ENCODE data around the gene CD300LG.
"Not testable (repeated sequence)": the region's sequence is repeated elsewhere in the genome, so short reads cannot be mapped to it uniquely, and the experiment has no call there.

The CD300LG gene

DNA sequence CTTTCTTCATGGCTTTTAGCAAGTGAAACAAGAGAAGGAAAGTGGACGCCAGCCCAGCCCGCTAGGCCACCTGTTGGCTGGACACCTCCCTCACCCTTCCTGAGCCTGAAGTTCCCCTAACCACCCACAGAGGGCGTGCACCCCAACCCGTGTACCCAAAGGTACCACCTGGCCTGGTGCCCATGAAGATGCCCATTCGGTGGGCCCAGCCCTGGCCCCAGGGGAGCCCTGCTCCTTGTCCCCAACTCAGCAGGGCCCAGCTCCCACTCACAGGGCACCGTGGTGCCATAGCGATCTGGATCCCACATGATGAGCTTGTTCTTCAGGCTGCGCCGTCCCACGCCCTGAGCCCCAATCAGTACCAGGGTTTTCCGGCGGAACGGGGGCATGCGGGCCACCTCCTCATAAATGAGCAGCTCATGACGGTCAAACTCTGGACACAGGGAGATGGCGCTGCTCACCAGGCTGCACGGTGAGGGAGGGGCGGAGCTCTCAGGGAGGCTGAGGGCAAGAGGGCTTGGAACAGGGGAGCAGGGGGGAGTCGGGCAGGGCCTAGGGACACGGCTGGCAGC is 33.5 kb downstream of the CD300LG start:
- DNase-seq: peak; percentile 25

DNA sequence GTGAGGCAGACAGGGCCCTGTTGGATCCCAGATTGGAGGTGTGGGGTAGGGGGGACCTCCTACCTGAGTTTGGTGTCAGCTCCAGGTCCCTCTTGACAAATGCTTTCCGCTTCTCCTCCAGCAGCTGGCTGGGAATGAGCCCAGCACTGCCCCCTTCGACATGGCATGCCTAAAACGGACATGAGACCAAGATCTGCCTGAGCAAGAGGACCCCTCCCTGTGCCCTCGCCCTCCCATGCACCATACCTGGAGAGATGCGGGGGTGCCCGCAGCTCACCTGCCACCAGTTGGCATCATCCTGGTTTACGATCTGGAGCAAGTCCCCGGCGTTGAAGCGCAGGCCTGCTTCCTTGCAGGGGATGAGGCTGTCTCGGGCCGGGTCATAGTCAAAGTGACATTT is 34.2 kb downstream of the CD300LG start:
- no peak for DNase-seq

DNA sequence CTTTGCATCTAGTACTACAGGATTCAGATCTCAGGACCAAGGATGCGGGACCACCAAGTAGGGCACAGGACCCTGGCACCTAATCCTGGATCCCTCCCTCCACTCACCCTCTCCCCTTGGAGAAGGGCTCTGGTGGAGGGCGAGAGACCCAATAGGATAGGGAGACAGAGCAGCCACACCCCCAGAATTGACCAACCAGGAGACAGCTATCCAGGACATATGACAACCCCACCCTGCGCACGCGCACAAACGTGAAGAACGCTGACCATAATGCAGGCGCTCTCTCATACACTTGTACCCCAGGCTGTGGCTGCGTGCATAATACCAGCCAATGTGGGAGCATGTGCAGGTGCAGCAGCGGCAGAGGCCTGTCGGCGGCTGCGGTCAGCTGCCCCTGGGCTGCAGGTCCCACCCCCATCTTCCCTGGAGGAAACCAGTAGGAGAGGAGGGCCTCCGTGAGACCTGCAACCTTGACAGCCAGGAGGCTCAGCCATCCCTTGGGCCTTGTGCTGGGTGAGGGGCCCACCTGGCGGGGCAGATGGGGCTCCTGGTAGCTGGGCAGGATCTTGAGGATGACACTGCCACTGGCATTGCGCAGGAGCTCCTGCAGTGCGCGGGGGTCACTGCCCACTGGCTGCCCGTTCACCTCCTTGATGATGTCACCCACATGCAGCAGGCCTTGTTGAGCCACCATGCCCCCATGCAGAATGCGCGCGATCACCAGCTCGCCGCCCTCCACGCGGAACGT is 35.0 kb downstream of the CD300LG start:
- no peak for DNase-seq

DNA sequence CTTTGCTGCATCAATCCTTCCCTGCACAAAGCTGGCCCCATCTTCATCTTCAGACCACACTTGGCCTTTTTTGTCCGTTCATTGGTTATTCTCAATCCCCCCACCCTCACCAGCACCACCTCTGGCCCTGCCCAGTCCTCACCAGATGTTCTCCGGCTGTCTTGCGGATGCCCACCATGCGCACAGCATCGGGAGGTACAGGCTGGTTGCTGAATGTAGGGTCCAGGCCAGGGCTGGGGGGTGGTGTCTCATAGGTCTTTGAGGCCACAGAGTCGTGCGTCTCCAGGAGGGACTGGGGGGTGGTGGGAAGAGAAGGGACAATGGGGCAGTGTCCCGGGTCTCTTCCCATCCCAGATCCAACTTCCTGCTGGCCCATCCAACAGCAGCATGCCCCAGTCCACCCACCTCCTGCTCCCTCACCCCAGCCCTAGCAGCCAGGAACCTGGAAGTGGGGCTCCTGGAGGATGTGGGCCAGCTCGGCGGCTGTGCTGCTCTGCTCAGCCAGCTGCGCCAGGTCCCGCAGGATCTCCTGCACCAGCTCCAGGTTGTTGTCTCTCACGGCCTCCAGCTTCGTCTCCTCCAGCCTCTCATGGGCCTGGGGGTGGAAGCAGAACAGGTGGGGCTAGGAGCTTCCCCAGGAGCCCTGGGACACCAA is 35.9 kb downstream of the CD300LG start:
- DNase-seq: no peak

DNA sequence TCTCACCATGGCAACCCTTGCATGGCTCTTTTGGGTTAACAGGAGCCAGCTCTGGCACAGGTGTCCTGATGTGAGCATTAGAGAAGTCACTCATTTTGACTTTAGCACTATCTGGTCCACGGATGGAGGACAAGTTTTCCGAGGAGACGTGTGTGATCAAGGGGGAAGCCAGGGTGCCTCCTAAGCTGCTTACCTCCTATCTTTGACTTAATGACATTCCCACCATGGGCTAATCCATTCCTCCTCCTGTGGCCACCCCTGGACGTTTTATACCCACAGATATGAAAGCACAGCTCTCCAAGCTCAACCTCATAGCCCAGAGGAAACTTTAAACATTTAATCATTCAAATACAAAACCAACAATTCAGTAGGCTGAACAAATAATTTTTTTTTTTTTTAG is 41.6 kb downstream of the CD300LG start:
- no peak for DNase-seq

DNA sequence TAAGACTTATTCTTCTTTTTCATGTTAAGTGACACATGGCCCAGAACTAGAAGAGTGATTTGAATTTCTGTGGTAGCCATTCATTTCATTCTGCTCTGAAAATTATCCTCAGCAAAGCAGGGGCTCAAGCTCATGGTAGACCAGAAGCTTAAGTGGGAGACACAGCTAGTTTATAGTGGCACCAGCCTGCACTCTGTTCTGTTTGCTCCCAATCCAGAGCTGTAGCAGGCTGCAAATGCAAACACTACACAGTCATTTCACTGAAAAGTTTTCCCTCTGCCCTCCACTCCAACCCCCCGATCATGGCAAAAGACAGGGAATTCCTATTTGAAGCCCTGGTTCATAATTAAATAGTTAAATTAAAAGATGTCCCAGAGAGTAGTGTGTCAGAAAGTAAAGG is 43.3 kb downstream of the CD300LG start:
- DNase-seq: no peak

DNA sequence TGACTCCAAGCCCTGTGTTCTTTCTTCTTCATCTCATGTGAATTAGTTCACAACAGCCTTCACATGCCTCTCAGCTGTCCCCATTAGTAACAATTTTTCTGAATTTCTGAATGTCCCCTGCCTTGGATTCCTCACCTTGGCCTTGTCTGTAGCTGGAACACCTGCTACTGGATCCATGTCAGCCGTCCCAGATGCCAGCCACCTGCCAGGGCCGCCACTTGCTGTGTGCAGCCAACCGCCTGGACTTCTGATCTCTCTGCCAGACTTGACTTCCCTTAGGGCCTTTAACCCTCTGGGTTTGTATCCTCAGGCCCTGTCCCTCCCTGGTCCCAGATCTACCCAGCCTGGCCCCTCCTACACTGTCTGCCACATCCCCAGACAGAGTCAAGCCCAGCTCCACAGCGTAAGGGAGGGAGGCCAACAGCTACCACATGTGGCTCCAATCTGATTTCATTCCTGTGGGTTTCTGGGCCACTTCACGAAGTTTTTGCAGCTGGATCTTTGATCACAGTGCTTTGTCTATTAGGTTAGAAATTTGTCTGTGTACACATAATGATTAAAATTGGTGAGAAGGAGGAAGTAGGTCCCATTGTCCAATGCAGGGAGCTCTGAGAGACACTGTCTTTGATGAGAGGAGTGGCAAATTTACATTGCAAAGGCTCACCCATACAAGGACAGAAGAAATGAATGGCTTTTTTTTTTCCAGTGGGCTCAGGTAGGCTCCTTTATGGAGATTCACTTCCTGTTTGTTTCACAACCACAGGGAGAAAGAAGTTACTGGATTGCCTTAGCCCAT is 45.1 kb downstream of the CD300LG start:
- DNase-seq: no peak

DNA sequence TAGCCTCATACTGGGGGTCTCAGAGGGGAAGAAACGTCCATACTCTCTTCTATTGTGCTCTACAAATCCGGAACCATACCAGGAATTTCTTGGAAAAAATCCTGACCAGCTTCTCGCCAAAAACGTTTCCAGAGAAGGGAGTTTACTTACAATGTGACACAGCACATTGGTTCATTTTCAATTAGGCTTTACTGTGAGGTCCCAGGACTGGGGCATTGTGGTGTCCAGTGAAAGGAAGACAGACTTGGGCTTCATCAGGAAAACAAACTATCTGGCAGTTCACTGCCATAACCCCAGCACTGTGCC is 45.6 kb downstream of the CD300LG start:
- no peak for DNase-seq

DNA sequence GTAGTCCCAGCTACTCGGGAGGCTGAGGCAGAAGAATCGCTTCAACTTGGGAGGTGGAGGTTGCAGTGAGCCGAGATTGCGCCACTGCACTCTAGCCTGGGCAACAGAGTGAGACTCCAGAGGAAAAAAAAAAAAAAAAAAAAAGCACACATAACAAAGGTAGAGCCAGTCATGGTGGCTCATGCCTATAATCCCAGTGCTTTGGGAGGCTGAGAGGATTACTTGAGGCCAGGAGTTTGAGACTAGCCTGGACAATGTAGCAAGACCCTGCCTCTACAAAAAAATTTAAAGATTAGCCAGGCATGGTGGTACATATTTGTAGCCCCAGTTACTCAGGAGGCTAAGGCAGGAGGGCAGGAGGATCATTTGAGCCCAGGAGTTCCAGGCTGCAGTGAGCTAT is 47.5 kb downstream of the CD300LG start:
- not testable (repeated sequence) for DNase-seq

DNA sequence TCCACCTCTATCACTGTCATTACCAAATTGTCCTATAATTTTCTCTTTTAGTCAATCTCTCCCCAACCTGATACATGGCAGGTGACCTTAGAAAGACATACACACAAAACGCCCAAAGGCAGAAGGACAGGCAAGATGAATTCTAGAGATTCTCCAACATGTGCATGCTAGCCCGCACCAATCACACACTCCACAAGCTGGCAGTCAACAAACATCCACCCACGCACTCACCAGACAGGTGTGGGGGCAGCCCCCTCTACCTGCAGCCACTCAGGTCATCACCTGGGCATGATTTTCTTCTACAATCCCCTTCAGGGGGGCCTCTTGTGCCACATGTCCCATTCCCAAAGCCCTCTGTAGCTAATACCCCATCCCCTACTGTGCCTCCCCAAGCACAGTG is 50.9 kb downstream of the CD300LG start:
- no peak for DNase-seq

DNA sequence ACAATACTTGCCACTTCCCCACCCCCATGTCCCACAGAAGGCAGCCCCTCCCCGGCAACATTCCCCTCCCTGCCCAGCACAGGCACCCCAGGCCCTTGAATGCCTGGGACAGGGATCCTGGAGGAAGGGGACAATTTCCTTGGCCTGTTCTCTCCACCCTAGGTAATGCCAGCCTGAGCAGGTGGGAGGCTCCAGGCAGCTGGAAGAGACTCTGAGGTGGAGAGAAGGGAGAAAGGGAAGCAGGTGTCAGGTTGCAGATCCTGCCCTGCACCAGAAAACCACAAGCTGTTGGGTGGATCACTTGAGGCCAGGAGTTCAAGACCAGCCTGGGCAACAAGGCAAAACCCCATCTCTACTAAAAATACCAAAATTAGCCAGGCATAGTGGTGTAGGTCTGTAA is 51.5 kb downstream of the CD300LG start:
- DNase-seq: no peak

DNA sequence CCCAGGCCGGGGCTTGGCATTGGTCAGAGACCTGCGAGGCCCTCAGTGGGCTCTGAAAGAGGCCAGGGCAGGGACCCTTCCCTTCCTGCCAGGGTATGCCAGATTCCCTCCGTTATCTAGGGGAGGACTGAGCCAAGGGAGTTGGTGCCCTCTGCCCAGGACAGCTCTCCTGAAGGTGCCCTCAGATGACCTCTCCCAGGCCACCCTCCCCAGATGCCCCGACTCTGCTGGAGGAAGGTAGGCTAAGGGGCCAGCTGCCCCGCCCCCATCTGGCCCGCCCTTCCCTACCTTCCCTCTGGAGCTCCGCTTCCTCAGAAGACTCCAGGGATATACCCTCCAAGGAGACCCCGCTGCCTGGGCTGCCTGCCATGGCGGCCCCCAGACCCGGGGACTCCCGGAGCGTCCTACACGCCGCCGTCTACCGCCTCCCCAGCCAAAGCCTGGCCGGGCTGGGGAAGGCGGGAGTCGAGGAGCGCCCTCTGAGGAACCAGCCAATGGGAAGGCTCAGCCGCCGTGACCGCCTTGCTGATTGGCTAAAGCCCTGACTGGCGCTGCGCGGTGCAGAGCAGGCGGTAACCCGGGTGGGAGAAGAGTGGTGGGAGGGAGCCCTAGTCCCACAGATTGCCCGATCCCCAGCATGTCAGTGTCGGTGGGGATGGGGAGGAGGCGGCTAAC is 53.3 kb downstream of the CD300LG start:
- peak; percentile 88 for DNase-seq

DNA sequence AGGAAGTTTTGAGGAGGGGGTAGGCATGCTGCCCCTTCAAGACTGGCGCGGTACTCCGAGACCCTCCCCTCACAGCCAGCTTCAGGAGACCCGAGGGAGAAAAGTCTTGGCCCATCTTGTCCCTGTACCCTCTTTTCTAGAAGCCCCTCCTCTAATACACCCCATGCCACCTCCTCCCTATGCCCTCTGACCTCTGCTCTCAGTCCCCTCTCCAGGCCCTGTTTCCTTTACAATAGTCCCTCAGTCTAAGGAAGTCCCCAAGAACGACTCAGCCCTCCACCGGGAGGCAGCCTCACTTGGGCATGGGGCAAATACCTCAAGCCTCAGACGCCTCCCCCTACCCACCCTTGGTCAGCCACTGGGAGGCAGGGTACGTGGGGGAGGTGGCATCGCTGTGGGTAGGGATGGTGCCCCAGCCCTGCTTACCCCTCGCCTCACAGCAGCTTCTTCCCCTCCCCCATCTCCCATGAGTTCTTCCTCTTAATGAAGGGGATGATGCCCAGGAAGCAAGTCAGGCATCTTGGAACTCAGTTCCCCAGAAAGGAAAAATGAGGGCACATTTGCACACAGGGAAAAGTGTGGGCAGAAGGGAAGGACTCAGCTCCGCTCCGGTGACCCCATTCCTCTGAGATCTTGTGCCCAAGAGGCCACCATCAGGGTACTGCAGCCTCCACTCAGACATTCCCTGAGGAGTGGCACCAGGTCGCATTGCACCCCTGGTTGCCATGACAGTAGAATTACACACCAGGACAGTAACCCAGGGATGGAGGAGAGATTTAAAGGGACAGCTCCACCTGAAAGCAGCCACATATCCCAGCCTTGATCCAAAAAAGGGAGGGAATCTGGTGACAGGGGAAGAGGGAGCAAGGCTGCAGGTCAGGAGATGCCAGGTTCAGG is 54.1 kb downstream of the CD300LG start:
- DNase-seq: no peak

DNA sequence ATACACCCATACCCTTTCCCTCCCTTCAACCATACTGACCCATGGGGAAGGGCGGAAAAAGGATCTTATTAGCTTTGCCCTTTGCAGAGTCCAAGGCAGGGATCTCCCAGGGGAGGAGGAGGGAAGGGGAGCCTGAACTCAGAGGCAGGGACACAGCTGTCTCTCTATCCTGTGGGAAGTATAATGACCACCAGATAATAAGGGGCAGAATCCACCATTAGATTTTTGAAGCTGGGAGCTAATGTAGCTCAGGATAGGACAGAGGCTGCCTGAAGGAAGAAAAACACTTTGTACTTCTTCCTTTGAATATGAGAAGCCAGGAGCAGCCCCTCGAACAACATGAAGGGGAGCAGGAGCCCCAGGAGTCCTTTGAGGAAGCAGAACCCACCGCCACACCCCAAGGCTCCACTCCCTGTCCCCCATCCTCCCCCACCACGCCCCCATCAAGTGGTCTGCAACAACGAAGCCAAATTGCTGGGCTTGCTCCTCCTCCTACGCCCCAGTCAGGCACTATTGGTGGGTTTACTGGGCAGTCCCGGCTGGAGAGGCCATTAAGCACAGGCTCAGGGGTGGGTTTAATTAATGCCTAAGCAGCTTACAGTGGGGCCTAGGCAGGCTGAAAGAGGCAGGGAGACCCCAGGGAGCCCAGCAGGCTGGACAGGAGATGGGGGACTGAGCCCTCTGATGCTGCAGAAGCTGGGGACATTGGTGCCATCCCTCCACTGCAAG is 55.0 kb downstream of the CD300LG start:
- DNase-seq: no peak

DNA sequence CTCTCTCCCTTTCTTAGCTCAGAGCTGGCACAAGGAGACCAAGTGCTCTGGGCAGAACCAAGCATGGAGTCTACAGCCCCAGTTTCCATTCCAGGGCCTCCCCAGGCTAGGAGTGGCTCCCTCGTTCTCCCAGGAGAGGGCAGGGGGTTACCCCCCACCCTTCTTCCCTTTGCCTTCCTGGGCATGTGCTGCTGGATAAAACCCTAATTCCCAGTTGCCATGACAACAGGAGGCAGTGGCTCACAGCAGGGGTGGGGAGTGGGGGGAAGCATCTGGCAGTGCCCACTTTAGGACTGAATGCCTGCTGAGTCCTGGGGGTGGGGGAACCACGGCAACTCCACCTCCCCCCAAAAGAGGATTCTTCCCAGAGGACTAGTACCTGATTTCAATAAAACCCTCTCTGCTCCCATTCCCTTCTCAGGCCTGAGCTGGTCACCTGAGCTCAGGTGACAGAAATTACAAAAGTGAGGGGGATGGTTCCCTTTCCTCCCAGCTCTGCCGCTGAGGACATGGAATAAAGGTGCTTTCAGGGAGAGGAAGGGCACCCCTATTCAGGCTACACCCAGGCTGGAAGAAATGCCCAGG is 58.5 kb downstream of the CD300LG start:
- peak; percentile 46 for DNase-seq

DNA sequence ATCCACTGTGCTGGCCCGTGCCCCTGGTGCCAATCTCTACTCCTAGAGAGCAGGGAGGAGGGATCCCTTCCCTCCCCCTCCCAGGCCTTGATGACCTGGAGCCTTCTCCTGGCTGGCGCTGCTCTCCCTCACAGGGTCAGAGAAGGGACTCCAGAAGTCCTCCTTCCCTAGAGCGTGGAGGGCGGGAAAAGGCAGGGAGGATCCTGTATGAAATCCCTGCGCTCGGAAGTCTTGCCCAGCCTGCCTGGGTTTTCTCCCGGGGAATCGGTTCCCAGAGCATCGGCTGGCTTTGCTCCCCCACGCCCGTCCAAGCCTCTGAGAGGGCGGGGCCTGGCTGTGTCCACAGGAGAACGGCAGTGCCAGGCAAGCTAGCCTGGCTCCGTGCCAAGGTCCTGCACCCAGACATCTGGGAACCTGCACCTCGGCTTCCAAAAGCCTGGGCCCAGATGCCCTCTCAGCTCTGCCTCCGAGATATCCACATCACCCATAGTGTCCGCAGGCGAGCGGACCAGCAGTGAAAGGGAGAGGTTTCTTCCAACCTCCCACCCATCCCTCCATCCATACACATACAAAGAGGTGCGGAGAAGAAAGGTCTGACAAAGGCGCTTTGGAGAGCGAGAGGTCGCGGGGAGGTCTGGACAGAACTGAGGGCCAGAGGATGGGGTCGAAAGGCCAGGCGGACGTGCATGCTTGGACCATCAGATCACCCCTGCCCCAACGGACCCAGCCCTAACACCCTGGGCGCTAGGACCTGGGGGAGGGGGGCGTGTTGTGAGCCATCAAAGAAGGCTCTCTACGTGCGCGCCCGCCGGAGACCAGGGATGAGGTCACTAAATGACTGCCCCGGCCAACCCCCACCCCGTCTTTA is 59.2 kb downstream of the CD300LG start:
- DNase-seq: peak; percentile 56

DNA sequence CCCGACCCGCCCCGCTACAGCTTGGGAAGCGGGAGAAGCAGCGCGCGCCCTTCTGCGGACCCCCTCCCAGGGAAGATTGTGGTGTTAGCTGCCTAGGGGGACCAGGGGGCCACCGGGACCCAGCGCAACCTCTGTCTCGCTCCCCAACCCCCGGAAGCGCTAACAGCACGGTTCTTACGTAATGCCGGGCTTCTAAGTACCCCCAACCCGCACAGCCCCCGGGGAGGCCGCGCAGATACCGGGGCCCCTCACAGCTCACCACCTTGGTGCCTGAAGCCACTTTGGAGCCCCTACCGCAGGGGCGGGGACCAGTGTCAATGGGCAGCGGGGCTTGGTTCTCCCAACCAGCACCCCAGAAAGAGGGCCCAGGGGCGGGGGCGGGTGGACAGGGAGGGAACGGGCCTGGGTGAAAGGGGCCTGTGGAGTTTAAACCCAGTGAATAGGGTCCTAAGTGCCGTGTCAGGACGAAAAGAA is 60.0 kb downstream of the CD300LG start:
- DNase-seq: no peak

DNA sequence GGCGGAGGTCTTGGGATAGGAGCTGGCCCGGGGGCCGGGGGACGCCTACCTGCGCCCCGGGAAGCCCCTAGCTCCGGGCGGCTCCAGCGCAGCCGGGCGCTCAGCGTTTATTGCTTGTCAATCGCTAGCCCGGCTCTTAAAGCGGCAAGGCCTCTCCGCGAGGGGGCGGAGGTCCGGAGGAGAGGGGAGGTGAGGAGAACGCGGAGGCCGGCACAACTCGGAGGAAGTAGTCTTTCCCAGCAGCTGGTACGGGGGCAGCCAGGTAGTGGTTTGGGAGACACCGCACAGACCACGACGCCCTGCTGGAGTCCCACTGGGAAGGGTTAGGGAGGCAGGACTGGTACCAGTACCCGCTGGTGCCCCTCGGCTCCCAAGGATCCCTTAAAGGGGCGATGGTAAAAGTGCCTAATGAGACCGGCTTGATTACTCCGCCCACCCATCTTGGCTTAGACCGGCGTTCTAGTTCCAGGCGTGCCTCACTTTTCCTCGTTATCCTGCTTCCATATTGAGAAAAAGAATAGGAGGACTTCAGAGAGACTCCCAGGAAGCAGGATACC is 60.5 kb downstream of the CD300LG start, which contains the start of gene MPP2:
MPP2 (minus strand) TSS at position 112 of the 557 bp plus-strand sequence. CDS start 3,076 bp downstream, outside the sequence.
- peak; percentile 57 for DNase-seq

DNA sequence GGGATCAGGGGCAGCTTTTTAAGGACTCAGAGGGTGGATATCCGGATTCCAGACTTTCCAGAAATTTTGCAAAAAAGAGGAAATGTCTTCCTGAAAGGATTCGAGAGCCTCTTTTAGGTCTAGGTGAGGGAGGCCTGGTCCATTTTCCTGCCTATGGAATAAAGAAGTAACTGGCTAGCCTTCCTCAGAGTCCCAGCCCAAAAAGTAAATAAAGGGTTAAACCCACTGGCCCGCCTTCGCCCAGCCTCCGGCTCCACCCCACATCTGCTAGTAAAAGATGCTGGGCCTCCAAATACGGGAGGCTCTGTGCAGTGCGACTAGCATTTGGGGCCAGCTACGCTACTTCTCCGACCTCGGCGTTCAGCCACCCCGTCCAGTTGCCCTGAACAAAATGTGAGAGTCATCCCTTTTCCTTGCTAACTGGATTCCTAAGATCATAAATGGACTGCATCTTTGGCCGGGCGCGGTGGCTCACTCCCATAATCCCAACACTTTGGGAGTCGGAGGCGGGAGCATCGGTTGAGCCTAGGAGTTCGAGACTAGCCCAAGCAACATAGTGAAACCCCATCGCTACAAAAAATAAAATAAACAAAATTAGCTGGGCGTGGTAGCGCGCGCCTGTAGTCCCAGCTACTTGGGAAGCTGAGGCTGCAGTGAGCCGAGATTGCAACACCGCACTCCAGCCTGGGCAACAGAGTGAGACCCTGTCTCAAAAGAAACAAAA is 61.2 kb downstream of the CD300LG start:
- DNase-seq: no peak

Data from COR-L47 (cell line).